H1 (cell line): ENCODE results near the gene TSPAN6. TPM values are rescaled to one million over a fixed set of nuclear protein-coding genes. Genes with fewer than 3 reads are reported as not detected.

Experiments
- CHD7 ChIP-seq: fragments of 300-600 bp; sonication (generic); IDR thresholded peaks from 2 replicates; pipeline ENCODE4 v1.7.1; 2012; ENCODE audit warnings: low read length, moderate library complexity, mild to moderate bottlenecking, inconsistent platforms; ENCODE audit not compliant: insufficient replicate concordance
- EZH2 ChIP-seq: fragments of 200-600 bp; sonication (generic); IDR thresholded peaks from 2 replicates; pipeline ENCODE4 v1.7.1; 2012; ENCODE audit warnings: low read depth, mild to moderate bottlenecking, moderate library complexity, low read length, inconsistent platforms; ENCODE audit not compliant: severe bottlenecking
- SRF ChIP-seq: IDR thresholded peaks from 2 replicates; pipeline ENCODE4 v1.6.1; 2011; ENCODE audit warnings: mild to moderate bottlenecking, low read depth, low read length, moderate library complexity
- TEAD4 ChIP-seq: IDR thresholded peaks from 2 replicates; pipeline ENCODE4 v1.6.1; 2012; ENCODE audit warnings: low read depth, low read length, inconsistent platforms, mixed read lengths
- polyA plus RNA-seq, 7 experiments: library from polyadenylated mRNA; depleted of rRNA in 3 of 7; stranded (reverse) in 5 of 7; unstranded in 2 of 7; fragments of >200 nt in 5 of 7; fragments of 200-250 nt in 2 of 7; gene quantifications; 1 replicate in 5 of 7; 2 replicates in 1 of 7; 4 replicates in 1 of 7; pipeline versions ENCODE4 v1.2.1 to v1.2.3, GENCODE V29; 2011 to 2013; ENCODE audit warnings: missing spikeins in 2 of 7, mixed read lengths in 2 of 7
- total RNA-seq: library from RNA; stranded (reverse); fragmentation: NEBNext Ultra II Directional; extraction: Animal tissue kit (Norgen Biotek cat#: 25700); gene quantifications from 2 replicates; pipeline ENCODE4 v1.2.1, GENCODE V29; 2021

Gene TSPAN6
- total and polyA plus RNA-seq, 2 of the 8 experiments (the other 6 are each of a cell fraction or from before 2014, with no cell fraction given) = 58.1 to 67.7 TPM

- TF ChIP-seq EZH2 = no peak
- TF ChIP-seq SRF = no peak
- TF ChIP-seq CHD7 = no peak
- no peak for TF ChIP-seq TEAD4
- TF ChIP-seq, all 59 proteins: peak for 0
Observed at GRCh38 chrX:100600340-100600739, 36.3 kb downstream of the TSPAN6 start (continued).
